Metanephros (tissue), 2 donors: ENCODE results near the gene PLPPR2. TPM values are rescaled to one million over a fixed set of nuclear protein-coding genes. Genes with fewer than 3 reads are reported as not detected.

ENCODE experiments used
- small RNA-seq: library from RNA; depleted of rRNA; stranded (forward); fragments of <200 nt; gene quantifications from one replicate; pipeline ENCODE3, GENCODE V24; 2014; ENCODE audit warnings: low replicate concordance
- total RNA-seq: library from RNA; depleted of rRNA; stranded (reverse); fragments of >200 nt; gene quantifications from one replicate; pipeline ENCODE4 v1.2.3, GENCODE V29; 2014

The PLPPR2 gene, protein sequence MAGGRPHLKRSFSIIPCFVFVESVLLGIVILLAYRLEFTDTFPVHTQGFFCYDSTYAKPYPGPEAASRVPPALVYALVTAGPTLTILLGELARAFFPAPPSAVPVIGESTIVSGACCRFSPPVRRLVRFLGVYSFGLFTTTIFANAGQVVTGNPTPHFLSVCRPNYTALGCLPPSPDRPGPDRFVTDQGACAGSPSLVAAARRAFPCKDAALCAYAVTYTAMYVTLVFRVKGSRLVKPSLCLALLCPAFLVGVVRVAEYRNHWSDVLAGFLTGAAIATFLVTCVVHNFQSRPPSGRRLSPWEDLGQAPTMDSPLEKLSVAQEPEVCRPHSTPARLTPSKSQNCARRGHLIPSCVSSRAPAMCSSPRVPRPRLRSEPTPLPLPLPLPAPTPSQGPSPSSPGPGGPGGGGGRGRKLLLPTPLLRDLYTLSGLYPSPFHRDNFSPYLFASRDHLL
- 17.1 TPM for total RNA-seq

DNA sequence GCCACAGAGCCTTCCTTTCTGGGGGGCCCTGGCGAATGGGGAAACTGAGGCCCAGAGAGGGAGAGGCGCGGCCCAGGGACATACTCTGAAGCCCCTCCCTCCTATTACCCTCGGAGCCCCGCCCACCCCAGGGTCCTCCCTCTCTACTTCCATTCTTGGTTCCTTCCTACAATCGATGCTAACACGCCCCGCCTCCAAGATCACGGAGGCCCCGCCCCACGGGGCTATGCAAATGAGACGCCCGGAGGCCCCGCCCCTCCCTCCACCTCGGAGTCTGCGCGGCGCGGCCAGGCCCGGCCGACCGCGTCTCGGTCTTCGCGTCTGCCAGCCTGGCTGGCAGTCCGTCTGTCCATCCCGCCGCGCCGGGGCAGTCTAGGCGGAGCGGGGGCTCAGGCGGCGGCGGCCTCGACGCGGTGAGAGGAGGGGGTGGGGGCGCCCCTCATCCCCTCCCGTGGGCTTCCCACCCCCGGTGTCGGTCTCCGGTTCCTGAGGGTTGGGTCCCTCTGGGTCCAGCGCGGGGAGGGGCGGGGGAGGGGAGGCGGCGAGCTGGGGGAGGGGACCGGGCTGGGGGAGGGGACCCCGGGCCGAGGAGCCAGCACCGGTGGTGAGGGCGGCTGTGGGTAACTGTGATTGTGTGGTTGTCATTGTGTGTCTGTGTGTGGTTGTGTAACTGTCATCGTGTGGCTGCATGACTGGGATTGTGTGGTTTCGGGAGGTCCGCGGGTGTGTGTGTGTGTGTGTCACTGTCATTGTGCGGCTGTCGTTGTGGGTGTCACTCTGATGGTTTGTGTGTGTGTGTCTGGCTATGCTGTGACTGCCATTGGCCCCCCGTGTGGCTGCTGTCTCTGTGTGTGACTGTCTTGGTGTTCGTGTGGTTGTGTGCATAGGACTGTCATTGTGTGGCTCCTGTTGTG, at the start of gene PLPPR2:
PLPPR2 (plus strand) TSS at position 273 of the 914 bp plus-strand sequence. CDS start 2,242 bp downstream, outside the sequence.

DNA sequence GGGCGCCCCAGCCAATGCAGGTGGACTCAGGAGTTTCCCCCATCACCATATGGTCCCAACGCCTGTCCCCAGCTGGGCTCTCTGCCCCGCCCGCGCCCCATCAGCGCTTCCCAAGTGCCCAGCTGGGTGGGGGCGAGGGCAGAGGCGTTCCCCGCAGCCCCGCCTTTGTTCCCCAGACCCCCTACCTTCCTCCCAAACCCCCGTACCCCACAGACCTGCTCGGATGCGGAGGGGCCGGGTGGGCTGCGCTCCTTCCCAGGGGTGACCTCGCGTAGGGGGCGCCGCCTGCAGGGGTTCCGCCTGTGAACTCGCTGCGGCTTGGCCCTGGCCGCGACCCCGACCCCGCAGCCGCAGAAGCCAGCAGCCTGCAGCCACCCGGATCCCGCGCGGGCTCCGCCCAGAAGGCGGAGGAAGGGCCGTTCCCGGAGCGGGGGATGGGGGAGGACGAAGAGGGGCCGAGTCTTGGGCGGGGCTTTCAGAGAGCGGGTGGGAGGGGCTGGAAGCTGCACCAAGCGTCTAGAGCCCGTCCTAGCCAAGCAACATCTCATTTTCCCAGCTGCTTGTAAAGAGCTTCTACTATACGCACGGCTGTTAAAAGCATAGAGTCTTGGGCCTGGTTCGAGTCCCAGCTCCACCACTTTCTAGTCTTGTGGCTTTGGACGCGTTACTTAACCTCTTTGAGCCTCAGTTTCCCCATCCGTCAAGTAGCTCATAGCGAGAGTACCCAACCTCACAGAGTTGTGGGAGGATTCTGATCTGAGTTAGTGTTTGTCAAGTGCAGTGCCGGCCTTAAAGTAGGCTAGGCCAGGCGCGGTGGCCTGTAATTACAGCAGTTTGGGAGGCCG, 15.8 kb upstream of the PLPPR2 start, which contains the start of gene RAB3D:
RAB3D (minus strand) TSS at position 404 of the 845 bp plus-strand sequence. CDS start 2,258 bp downstream, outside the sequence.

DNA sequence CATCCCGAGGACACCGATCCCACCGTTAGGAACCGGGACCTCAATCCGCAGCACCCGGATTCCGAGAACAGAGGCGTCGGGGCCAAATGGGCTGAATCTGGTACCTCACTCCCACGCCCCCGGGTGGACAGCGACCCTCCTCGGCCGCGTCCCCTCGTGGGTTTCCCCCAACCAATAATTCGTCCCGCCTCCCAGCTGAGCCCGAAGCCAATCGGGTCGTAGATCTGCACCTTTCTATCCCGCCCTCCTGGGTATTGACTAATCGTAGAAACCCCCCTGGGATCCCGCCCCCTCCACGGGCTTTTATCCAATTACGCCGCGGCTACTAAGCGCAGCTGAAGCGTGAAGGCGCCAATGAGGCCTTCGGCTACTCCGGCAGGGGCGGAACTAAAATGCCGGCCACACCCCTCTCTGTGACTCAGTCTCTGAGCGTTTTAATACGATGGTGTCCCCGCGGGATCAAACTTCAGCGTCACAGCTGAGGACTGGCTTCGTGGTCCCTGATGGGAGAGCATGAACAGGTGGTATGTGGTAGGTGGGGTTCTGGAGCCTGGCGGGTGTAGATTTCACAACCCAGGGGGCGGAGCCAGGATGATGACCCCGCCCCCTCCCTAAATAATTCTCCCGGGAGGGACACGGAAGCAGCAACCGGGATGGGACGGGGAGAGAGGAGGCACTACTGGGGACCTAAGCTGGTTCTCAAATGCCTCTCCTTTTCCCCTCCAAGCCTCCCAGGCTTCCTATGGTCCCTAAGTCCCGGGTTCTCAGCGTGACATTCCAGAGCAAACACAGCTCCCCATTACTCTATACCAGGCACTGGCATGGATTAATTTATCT, 8.9 kb upstream of the PLPPR2 start, which contains the start of the genes CCDC159 and TMEM205:
CCDC159 (plus strand) TSS at position 416 of the 837 bp plus-strand sequence; CDS start at position 504, 88 bp downstream.
TMEM205 (minus strand) TSS at position 165 of the 837 bp plus-strand sequence. CDS start 649 bp downstream, outside the sequence.

GRCh38 chr19:11374433-11375142, 19.4 kb downstream of the PLPPR2 start, which contains the start of gene SWSAP1:
TSS of gene SWSAP1 (plus strand) at chr19:11374666. CDS start at chr19:11374681, 15 bp downstream.

Small RNA genes within 50 kb of the gene (small RNA-seq; reads per million reads assigned to genes)
- gene RF00019: not detected

Other genes with a start within 250 kb of the PLPPR2 start
- gene SPC24, start 199.7 kb upstream of the PLPPR2 start, total RNA-seq: 28.0 TPM
- gene KANK2, start 157.9 kb upstream of the PLPPR2 start, total RNA-seq: 170 TPM
- 2.6 TPM for gene ANGPTL8, start 115.8 kb upstream of the PLPPR2 start, total RNA-seq
- gene DOCK6, start 92.9 kb upstream of the PLPPR2 start, total RNA-seq: 69.7 TPM
- gene TSPAN16, start 59.3 kb upstream of the PLPPR2 start, total RNA-seq: not detected
- gene RAB3D, start 15.8 kb upstream of the PLPPR2 start, total RNA-seq: 24.9 TPM
- 113 TPM for gene TMEM205, start 9.2 kb upstream of the PLPPR2 start, total RNA-seq
- gene CCDC159, start 8.9 kb upstream of the PLPPR2 start, total RNA-seq: 15.6 TPM
- 2.1 TPM for gene SWSAP1, start 19.2 kb downstream of the PLPPR2 start, total RNA-seq
- gene EPOR, start 28.9 kb downstream of the PLPPR2 start, total RNA-seq: 14.8 TPM
- gene RGL3, start 63.9 kb downstream of the PLPPR2 start, total RNA-seq: 46.8 TPM
- gene ODAD3, start 79.7 kb downstream of the PLPPR2 start, total RNA-seq: 0.64 TPM
- 165 TPM for gene PRKCSH, start 80.2 kb downstream of the PLPPR2 start, total RNA-seq
- 0.18 TPM for gene ELAVL3, start 125.6 kb downstream of the PLPPR2 start, total RNA-seq
- 10.5 TPM for gene ZNF653, start 150.4 kb downstream of the PLPPR2 start, total RNA-seq
- 49.9 TPM for gene ECSIT, start 173.7 kb downstream of the PLPPR2 start, total RNA-seq
- gene CNN1, start 183.4 kb downstream of the PLPPR2 start, total RNA-seq: 8.5 TPM
- gene ELOF1, start 203.8 kb downstream of the PLPPR2 start, total RNA-seq: 24.9 TPM
- 10.0 TPM for gene ACP5, start 222.2 kb downstream of the PLPPR2 start, total RNA-seq
- gene ZNF627, start 242.1 kb downstream of the PLPPR2 start, total RNA-seq: 33.2 TPM